ENCODE measurements around the gene CNOT1. TPM values are rescaled to one million over a fixed set of nuclear protein-coding genes. Genes with fewer than 3 reads are reported as not detected.

The CNOT1 gene
- polyA plus RNA-seq, 1 donor from 2014 or later: 66.2 TPM

DNA sequence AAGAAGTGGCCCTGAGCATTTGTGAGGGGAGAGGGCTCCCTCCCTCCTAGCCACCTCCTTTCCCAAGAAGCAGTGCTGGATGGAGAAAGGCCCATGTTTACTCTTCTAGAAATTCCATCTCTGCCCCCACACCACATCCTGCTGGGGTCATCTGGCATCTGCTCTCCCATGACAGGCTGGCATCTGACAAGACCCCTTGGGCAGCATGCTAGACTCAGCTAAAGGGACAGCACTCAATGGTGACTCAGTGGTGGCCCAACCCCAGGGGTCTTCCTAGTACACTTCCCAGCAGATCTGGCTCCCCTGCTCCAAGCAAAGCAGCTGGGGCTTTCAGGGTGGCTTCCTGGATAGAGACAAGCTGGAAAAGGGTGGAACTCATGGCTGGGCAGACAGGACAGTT lies 40.6 kb upstream of the CNOT1 start:
- H3K36me3 ChIP-seq (ENCODE audit: insufficient read depth, low read length): no peaks in the 10 kb centered on the region

DNA sequence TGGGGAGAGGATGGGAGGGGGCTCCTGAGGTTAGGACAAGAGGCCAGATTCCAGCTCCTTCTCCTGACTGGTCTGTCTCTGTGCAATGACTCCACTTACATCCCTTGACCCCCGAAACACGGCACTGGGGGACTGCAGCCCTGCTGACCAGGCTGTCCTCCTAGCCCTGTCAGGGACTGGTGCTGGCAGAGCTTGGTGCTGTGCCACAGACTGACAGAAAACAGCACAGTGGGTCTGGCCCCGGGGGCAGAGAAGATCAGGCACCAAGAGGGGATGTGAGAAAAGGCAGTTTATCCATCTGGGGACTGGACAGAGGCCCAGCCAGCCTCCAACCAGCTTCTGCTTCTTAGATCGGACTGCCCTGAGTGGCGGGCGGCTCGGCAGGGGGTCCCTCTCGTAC lies 35.6 kb upstream of the CNOT1 start:
- H3F3A ChIP-seq (ENCODE audit: insufficient read depth, low read length, poor library complexity, severe bottlenecking): no peaks in the 10 kb centered on the region
- H3K9ac ChIP-seq (ENCODE audit: low read length): no peak overlapping the region
- TF ChIP-seq EZH2 (IDR thresholded peaks at IDR 0.05; ENCODE audit: borderline replicate concordance, insufficient read depth, low read length, poor library complexity, severe bottlenecking) (no peak), RAD21 (conservative IDR thresholded peaks at IDR 0.05) (no peak), TAF1 (IDR thresholded peaks at IDR 0.05; ENCODE audit: low read depth) (no peak)
- TF ChIP-seq, protein P1, sequence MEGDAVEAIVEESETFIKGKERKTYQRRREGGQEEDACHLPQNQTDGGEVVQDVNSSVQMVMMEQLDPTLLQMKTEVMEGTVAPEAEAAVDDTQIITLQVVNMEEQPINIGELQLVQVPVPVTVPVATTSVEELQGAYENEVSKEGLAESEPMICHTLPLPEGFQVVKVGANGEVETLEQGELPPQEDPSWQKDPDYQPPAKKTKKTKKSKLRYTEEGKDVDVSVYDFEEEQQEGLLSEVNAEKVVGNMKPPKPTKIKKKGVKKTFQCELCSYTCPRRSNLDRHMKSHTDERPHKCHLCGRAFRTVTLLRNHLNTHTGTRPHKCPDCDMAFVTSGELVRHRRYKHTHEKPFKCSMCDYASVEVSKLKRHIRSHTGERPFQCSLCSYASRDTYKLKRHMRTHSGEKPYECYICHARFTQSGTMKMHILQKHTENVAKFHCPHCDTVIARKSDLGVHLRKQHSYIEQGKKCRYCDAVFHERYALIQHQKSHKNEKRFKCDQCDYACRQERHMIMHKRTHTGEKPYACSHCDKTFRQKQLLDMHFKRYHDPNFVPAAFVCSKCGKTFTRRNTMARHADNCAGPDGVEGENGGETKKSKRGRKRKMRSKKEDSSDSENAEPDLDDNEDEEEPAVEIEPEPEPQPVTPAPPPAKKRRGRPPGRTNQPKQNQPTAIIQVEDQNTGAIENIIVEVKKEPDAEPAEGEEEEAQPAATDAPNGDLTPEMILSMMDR (IDR thresholded peaks at IDR 0.05; ENCODE audit: poor library complexity, severe bottlenecking): no peak
- H3K9me2 ChIP-seq (ENCODE audit: insufficient read depth, low read length): no peaks in the 10 kb centered on the region
- H3K27ac ChIP-seq (ENCODE audit: low read length): no peak overlapping the region
- H3K79me2 ChIP-seq (replicated peaks; ENCODE audit: insufficient read depth, low read length): no peaks in the 10 kb centered on the region
- H4K20me1 ChIP-seq (ENCODE audit: insufficient read depth): no peaks in the 10 kb centered on the region
- no peaks in the 10 kb centered on the region for H3K36me3 ChIP-seq (ENCODE audit: insufficient read depth, low read length)
- no peaks in the 10 kb centered on the region for H3K27me3 ChIP-seq (ENCODE audit: insufficient read depth, low read depth, low read length)
- no peaks in the 10 kb centered on the region for H3K9me3 ChIP-seq (ENCODE audit: low read length)
- H3K4me3 ChIP-seq (ENCODE audit: low read length): no peak overlapping the region
- no peak overlapping the region for H2AFZ ChIP-seq (ENCODE audit: low read depth, low read length)
- H3K4me2 ChIP-seq (ENCODE audit: low read length): no peak overlapping the region

More for the DNA sequence above, 40.6 kb upstream of the CNOT1 start:
- Histone ChIP-seq H3K27me3 (ENCODE audit: insufficient read depth, low read depth, low read length) (no peaks in the 10 kb centered on the region), H3K4me2 (ENCODE audit: low read length) (no peak overlapping the region), H3K79me2 (replicated peaks; ENCODE audit: insufficient read depth, low read length) (no peaks in the 10 kb centered on the region), H4K20me1 (ENCODE audit: insufficient read depth) (no peaks in the 10 kb centered on the region), H3K9me2 (ENCODE audit: insufficient read depth, low read length) (no peaks in the 10 kb centered on the region), H3K9ac (ENCODE audit: low read length) (no peak overlapping the region), H3K9me3 (ENCODE audit: low read length) (no peaks in the 10 kb centered on the region), H3K4me3 (ENCODE audit: low read length) (no peak overlapping the region), H3K27ac (ENCODE audit: low read length) (no peak overlapping the region), H3F3A (ENCODE audit: insufficient read depth, low read length, poor library complexity, severe bottlenecking) (no peaks in the 10 kb centered on the region), H2AFZ (ENCODE audit: low read depth, low read length) (no peak overlapping the region)
- TF ChIP-seq SMC3 (conservative IDR thresholded peaks at IDR 0.05; ENCODE audit: poor library complexity) (no peak), TAF1 (IDR thresholded peaks at IDR 0.05; ENCODE audit: low read depth) (no peak), EZH2 (IDR thresholded peaks at IDR 0.05; ENCODE audit: borderline replicate concordance, insufficient read depth, low read length, poor library complexity, severe bottlenecking) (no peak), POLR2AphosphoS5 (IDR thresholded peaks at IDR 0.05) (no peak), MXI1 (conservative IDR thresholded peaks at IDR 0.05; ENCODE audit: poor library complexity, severe bottlenecking) (no peak), RAD21 (conservative IDR thresholded peaks at IDR 0.05) (no peak), EP300 (conservative IDR thresholded peaks at IDR 0.05; ENCODE audit: poor library complexity, severe bottlenecking) (no peak)
- TF ChIP-seq, protein P1 (IDR thresholded peaks at IDR 0.05; ENCODE audit: poor library complexity, severe bottlenecking): no peak
- TF ChIP-seq, protein P2, sequence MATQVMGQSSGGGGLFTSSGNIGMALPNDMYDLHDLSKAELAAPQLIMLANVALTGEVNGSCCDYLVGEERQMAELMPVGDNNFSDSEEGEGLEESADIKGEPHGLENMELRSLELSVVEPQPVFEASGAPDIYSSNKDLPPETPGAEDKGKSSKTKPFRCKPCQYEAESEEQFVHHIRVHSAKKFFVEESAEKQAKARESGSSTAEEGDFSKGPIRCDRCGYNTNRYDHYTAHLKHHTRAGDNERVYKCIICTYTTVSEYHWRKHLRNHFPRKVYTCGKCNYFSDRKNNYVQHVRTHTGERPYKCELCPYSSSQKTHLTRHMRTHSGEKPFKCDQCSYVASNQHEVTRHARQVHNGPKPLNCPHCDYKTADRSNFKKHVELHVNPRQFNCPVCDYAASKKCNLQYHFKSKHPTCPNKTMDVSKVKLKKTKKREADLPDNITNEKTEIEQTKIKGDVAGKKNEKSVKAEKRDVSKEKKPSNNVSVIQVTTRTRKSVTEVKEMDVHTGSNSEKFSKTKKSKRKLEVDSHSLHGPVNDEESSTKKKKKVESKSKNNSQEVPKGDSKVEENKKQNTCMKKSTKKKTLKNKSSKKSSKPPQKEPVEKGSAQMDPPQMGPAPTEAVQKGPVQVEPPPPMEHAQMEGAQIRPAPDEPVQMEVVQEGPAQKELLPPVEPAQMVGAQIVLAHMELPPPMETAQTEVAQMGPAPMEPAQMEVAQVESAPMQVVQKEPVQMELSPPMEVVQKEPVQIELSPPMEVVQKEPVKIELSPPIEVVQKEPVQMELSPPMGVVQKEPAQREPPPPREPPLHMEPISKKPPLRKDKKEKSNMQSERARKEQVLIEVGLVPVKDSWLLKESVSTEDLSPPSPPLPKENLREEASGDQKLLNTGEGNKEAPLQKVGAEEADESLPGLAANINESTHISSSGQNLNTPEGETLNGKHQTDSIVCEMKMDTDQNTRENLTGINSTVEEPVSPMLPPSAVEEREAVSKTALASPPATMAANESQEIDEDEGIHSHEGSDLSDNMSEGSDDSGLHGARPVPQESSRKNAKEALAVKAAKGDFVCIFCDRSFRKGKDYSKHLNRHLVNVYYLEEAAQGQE (IDR thresholded peaks at IDR 0.05; ENCODE audit: borderline replicate concordance): no peak
